HCT116 (cell line): Measurements from ENCODE around the gene THPO. TPM values are rescaled to one million over a fixed set of nuclear protein-coding genes. Genes with fewer than 3 reads are reported as not detected.

Experiments
- ATAC-seq: fragments of 200-7000 bp; cut with Tn5 transposase; 2 replicates; pipeline ENCODE4 v1.9.1; 2020; ENCODE audit warnings: mild to moderate bottlenecking, moderate library complexity
- BruUV-seq: library from RNA; stranded (reverse); fragments of 400-500 nt; replicated peaks from 2 replicates; lab custom pipeline; 2021; lab: Mats Ljungman, UMichigan
- CTCF ChIA-PET: fragments of 300-600 bp; sonication (Branson Sonifier 250); formaldehyde crosslinking; loops from one replicate; lab custom pipeline; 2021; ENCODE audit warnings: antibody characterized with exemption; lab: Charles Lee
- POLR2A ChIA-PET: fragments of 300-600, 350-600 bp; sonication (Branson Sonifier 250); formaldehyde crosslinking; loops from one replicate; lab custom pipeline; 2021; ENCODE audit warnings: antibody characterized with exemption; lab: Charles Lee
- RAD21 ChIA-PET, 2 experiments: fragments of 300-600 bp; sonication (Branson Sonifier 250); formaldehyde crosslinking; loops; one replicate each; lab custom pipeline; 2023; ENCODE audit warnings: low total read pairs in 2 of 2; ENCODE audit not compliant: uncharacterized antibody in 2 of 2, unreplicated experiment in 2 of 2, low non-redundant PET in 1 of 2; lab: Charles Lee
- DNase-seq: peaks from one replicate; pipeline ENCODE4 v3.0.0-alpha.2; 2010; ENCODE audit warnings: low read depth, low spot score
- H2AFZ ChIP-seq: fragments of 200-600 bp; shearing (Covaris generic), sonication (generic); 2 replicates; pipeline ENCODE4 v1.6.1; 2017; ENCODE audit warnings: low read depth, mixed run types, mixed read lengths, antibody characterized with exemption, low read length; ENCODE audit not compliant: poor library complexity, severe bottlenecking
- H3K27ac ChIP-seq: 2 replicates; pipeline ENCODE4 v1.5.1; 2012; ENCODE audit warnings: low read depth, low read length
- H3K27me3 ChIP-seq: fragments of 200-600 bp; sonication (generic); 2 replicates; pipeline ENCODE4 v1.6.1; 2016; ENCODE audit warnings: mixed run types, low read length, mixed read lengths; ENCODE audit not compliant: insufficient read depth
- H3K36me3 ChIP-seq, 2 experiments: fragments of 200-500 bp in 1 of 2; fragments of 200-600 bp in 1 of 2; sonication (Bioruptor generic) in 1 of 2; sonication (generic) in 1 of 2; 2 replicates each; pipeline versions ENCODE4 v1.5.1 to v1.6.1; 2014 to 2016; ENCODE audit warnings: low read length in 2 of 2, inconsistent platforms in 1 of 2, mixed read lengths in 1 of 2, mixed run types in 1 of 2; ENCODE audit not compliant: insufficient read depth in 2 of 2, control insufficient read depth in 1 of 2
- H3K4me1 ChIP-seq, 2 experiments: fragments of 200-600 bp in 1 of 2; sonication (generic) in 1 of 2; 2 replicates each; pipeline versions ENCODE4 v1.5.1 to v1.6.1; 2012 to 2017; ENCODE audit warnings: low read length in 2 of 2, inconsistent platforms in 1 of 2, mild to moderate bottlenecking in 1 of 2, mixed read lengths in 1 of 2, mixed run types in 1 of 2, moderate library complexity in 1 of 2; ENCODE audit not compliant: insufficient read depth in 2 of 2, control insufficient read depth in 1 of 2
- H3K4me2 ChIP-seq: fragments of 200-600 bp; sonication (generic); 2 replicates; pipeline ENCODE4 v1.6.1; 2017; ENCODE audit warnings: mixed run types, low read length, mixed read lengths
- H3K4me3 ChIP-seq, 2 experiments: fragments of 200-600 bp in 1 of 2; sonication (generic) in 1 of 2; replicated peaks in 1 of 2; 2 replicates each; pipeline ENCODE4 v1.5.1; 2011 to 2016; ENCODE audit warnings: low read length in 2 of 2, control low read depth in 1 of 2, low read depth in 1 of 2, mild to moderate bottlenecking in 1 of 2, mixed read lengths in 1 of 2, mixed run types in 1 of 2
- H3K79me2 ChIP-seq: fragments of 200-600 bp; sonication (generic); 2 replicates; pipeline ENCODE4 v1.6.1; 2017; ENCODE audit warnings: mild to moderate bottlenecking, mixed run types, low read length, moderate library complexity, mixed read lengths; ENCODE audit not compliant: insufficient read depth
- H3K9ac ChIP-seq: fragments of 200-600 bp; sonication (generic); 2 replicates; pipeline ENCODE4 v1.6.1; 2016; ENCODE audit warnings: low read length, mixed read lengths
- H3K9me2 ChIP-seq: fragments of 200-600 bp; sonication (generic), shearing (Covaris generic); 2 replicates; pipeline ENCODE4 v1.6.1; 2017; ENCODE audit warnings: mixed run types, mild to moderate bottlenecking, moderate library complexity; ENCODE audit not compliant: insufficient read depth
- H3K9me3 ChIP-seq, 2 experiments: fragments of 200-500 bp in 1 of 2; fragments of 200-600 bp in 1 of 2; sonication (Bioruptor generic) in 1 of 2; sonication (generic) in 1 of 2; 2 replicates each; pipeline ENCODE4 v1.6.1; 2014 to 2017; ENCODE audit warnings: low read length in 2 of 2, mixed read lengths in 2 of 2, inconsistent platforms in 1 of 2, low read depth in 1 of 2, mild to moderate bottlenecking in 1 of 2, mixed run types in 1 of 2, moderate library complexity in 1 of 2; ENCODE audit not compliant: control insufficient read depth in 1 of 2, insufficient read depth in 1 of 2
- H4K20me1 ChIP-seq: fragments of 200-600 bp; sonication (generic), shearing (Covaris generic); 2 replicates; pipeline ENCODE4 v1.6.1; 2017; ENCODE audit warnings: mixed run types, mild to moderate bottlenecking, moderate library complexity; ENCODE audit not compliant: insufficient read depth
- CEBPB ChIP-seq: IDR thresholded peaks from 2 replicates; pipeline ENCODE4 v1.6.1; 2012; ENCODE audit warnings: low read depth
- EGR1 ChIP-seq: IDR thresholded peaks from 2 replicates; pipeline ENCODE4 v1.6.1; 2012; ENCODE audit warnings: low read depth
- ELF1 ChIP-seq: IDR thresholded peaks from 2 replicates; pipeline ENCODE4 v1.6.1; 2012; ENCODE audit warnings: low read depth, borderline replicate concordance
- EZH2 ChIP-seq: fragments of 200-600 bp; sonication (generic); IDR thresholded peaks from 2 replicates; pipeline ENCODE4 v1.6.1; 2017; ENCODE audit warnings: antibody characterized with exemption, mixed run types
- FOSL1 ChIP-seq: IDR thresholded peaks from 2 replicates; pipeline ENCODE4 v1.6.1; 2012; ENCODE audit warnings: low read depth
- MAX ChIP-seq: IDR thresholded peaks from 2 replicates; pipeline ENCODE4 v1.6.1; 2012
- POLR2AphosphoS5 ChIP-seq: IDR thresholded peaks from 2 replicates; pipeline ENCODE4 v1.6.1; 2011; ENCODE audit warnings: mild to moderate bottlenecking, low read depth, low read length, moderate library complexity
- YY1 ChIP-seq: IDR thresholded peaks from 2 replicates; pipeline ENCODE4 v1.6.1; 2011; ENCODE audit warnings: low read length, low read depth, moderate library complexity, mild to moderate bottlenecking; ENCODE audit not compliant: insufficient replicate concordance; ENCODE audit errors: extremely low read depth
- ZFX ChIP-seq: fragments of 450-650 bp; IDR thresholded peaks from 2 replicates; pipeline ENCODE4 v1.6.1; 2017
- intact Hi-C: fragments of 100-400 bp; cut with micrococcal nuclease; formaldehyde crosslinking; loops from 2 replicates; pipeline ENCODE4 v1.10.0; 2022
- total RNA-seq: library from RNA; stranded (reverse); gene quantifications from one replicate; pipeline ENCODE4 v1.2.1, GENCODE V29; 2021; ENCODE audit not compliant: unreplicated experiment
- TF ChIP-seq, protein P1 (sequence below): IDR thresholded peaks from 2 replicates; pipeline ENCODE4 v1.6.1; 2012
- TF ChIP-seq, protein P2 (sequence below), 3 experiments: fragments of 200-600 bp in 1 of 3; sonication (generic) in 1 of 3; IDR thresholded peaks in 2 of 3; conservative IDR thresholded peaks in 1 of 3; 2 replicates each; pipeline ENCODE4 v1.5.1; 2012 to 2017; ENCODE audit warnings: low read depth in 2 of 3, low read length in 2 of 3, antibody characterized with exemption in 1 of 3, borderline replicate concordance in 1 of 3, control low read depth in 1 of 3, mild to moderate bottlenecking in 1 of 3, mixed read lengths in 1 of 3, mixed run types in 1 of 3, moderate library complexity in 1 of 3; ENCODE audit not compliant: insufficient read depth in 1 of 3
- TF ChIP-seq, protein P3 (sequence below): IDR thresholded peaks from 2 replicates; pipeline ENCODE4 v1.6.1; 2011; ENCODE audit warnings: mild to moderate bottlenecking, low read length, moderate library complexity; ENCODE audit not compliant: insufficient replicate concordance; ENCODE audit errors: extremely low read depth

The THPO gene
- total RNA-seq, 1 experiment from 2014 or later: not detected

DNA sequence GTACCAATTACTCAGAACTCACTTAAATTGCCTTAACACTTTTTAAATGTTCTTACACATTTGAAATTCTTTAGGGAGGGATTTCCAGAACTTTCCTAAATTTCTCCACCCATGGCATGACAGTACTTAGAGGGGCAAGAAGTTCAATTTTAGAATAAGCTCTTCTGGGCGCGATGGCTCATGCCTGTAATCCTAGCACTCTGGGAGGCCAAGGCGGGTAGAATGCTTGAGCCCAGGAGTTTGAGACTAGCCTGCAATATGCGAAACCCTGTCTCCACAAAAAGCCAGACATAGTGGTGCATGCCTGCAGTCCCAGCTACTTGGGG lies 30.0 kb downstream of the THPO start:
- Histone ChIP-seq H3K27ac (no peak overlapping the region), H3K36me3 (peaks cover 5 to 7% of the 10 kb centered on the region in 2 experiments; a peak in 2 of 4 replicates), H3K4me2 (no peak overlapping the region), H3K9me2 (no peaks in the 10 kb centered on the region), H3K27me3 (no peaks in the 10 kb centered on the region), H3K4me3 (no peak overlapping the region), H3K9ac (no peak overlapping the region), H2AFZ (no peak overlapping the region), H3K79me2 (no peaks in the 10 kb centered on the region), H4K20me1 (no peaks in the 10 kb centered on the region), H3K9me3 (no peaks in the 10 kb centered on the region), H3K4me1 (peaks cover 9 to 14% of the 10 kb centered on the region in 2 experiments)
- POLR2A ChIA-PET: no interaction called here
- RAD21 ChIA-PET: no interaction called here
- ATAC-seq: no peak
- TF ChIP-seq EZH2: no peak
- TF ChIP-seq EGR1: no peak
- TF ChIP-seq, protein P1, sequence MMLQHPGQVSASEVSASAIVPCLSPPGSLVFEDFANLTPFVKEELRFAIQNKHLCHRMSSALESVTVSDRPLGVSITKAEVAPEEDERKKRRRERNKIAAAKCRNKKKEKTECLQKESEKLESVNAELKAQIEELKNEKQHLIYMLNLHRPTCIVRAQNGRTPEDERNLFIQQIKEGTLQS: no peak
- TF ChIP-seq, protein P2, sequence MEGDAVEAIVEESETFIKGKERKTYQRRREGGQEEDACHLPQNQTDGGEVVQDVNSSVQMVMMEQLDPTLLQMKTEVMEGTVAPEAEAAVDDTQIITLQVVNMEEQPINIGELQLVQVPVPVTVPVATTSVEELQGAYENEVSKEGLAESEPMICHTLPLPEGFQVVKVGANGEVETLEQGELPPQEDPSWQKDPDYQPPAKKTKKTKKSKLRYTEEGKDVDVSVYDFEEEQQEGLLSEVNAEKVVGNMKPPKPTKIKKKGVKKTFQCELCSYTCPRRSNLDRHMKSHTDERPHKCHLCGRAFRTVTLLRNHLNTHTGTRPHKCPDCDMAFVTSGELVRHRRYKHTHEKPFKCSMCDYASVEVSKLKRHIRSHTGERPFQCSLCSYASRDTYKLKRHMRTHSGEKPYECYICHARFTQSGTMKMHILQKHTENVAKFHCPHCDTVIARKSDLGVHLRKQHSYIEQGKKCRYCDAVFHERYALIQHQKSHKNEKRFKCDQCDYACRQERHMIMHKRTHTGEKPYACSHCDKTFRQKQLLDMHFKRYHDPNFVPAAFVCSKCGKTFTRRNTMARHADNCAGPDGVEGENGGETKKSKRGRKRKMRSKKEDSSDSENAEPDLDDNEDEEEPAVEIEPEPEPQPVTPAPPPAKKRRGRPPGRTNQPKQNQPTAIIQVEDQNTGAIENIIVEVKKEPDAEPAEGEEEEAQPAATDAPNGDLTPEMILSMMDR (IDR thresholded peaks at IDR 0.05 in 2 of 3, conservative IDR thresholded peaks at IDR 0.05 in 1 of 3; ENCODE audit: borderline replicate concordance in 1 of 3, insufficient read depth in 1 of 3, low read depth in 2 of 3, low read length in 2 of 3): no peak
- no peak for TF ChIP-seq ZFX
- TF ChIP-seq ELF1: no peak
- no peak for TF ChIP-seq POLR2AphosphoS5
- no peak for TF ChIP-seq MAX
- no peak for TF ChIP-seq CEBPB
- TF ChIP-seq, protein P3, sequence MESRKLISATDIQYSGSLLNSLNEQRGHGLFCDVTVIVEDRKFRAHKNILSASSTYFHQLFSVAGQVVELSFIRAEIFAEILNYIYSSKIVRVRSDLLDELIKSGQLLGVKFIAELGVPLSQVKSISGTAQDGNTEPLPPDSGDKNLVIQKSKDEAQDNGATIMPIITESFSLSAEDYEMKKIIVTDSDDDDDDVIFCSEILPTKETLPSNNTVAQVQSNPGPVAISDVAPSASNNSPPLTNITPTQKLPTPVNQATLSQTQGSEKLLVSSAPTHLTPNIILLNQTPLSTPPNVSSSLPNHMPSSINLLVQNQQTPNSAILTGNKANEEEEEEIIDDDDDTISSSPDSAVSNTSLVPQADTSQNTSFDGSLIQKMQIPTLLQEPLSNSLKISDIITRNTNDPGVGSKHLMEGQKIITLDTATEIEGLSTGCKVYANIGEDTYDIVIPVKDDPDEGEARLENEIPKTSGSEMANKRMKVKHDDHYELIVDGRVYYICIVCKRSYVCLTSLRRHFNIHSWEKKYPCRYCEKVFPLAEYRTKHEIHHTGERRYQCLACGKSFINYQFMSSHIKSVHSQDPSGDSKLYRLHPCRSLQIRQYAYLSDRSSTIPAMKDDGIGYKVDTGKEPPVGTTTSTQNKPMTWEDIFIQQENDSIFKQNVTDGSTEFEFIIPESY: no peak
- no peak for TF ChIP-seq YY1
- TF ChIP-seq FOSL1: no peak
- intact Hi-C loops: no loop called here
- no TSS peak for BruUV-seq
- CTCF ChIA-PET: no interaction called here
- DNase-seq: no peak
